Nephron progenitor cell (in vitro differentiated cells): ENCODE data around the gene ECM1.

Experiments used
- DNase-seq: peaks from one replicate; pipeline ENCODE4 v3.0.0; 2021
- H3K27ac Mint-ChIP-seq: 2 replicates; pipeline ENCODE4 v1.8.0; 2021; ENCODE audit warnings: mild to moderate bottlenecking, moderate library complexity, mixed read lengths
- H3K27me3 Mint-ChIP-seq: 2 replicates; pipeline ENCODE4 v1.8.0; 2021; ENCODE audit warnings: mild to moderate bottlenecking, low read depth, mixed read lengths; ENCODE audit not compliant: poor library complexity
- H3K36me3 Mint-ChIP-seq: 2 replicates; pipeline ENCODE4 v1.8.0; 2021; ENCODE audit warnings: low read depth, mixed read lengths
- H3K4me1 Mint-ChIP-seq: 2 replicates; pipeline ENCODE4 v1.8.0; 2021; ENCODE audit warnings: mixed read lengths
- H3K4me3 Mint-ChIP-seq: 2 replicates; pipeline ENCODE4 v1.8.0; 2021; ENCODE audit warnings: mild to moderate bottlenecking, moderate library complexity, mixed read lengths
- H3K9me3 Mint-ChIP-seq: 2 replicates; pipeline ENCODE4 v1.8.0; 2021; ENCODE audit warnings: mild to moderate bottlenecking, moderate library complexity, mixed read lengths
- TF ChIP-seq, protein P1 (sequence below): fragments of 200-600 bp; sonication (generic); IDR thresholded peaks from 2 replicates; pipeline ENCODE4 v1.5.0; 2021; ENCODE audit warnings: antibody characterized with exemption

The ECM1 gene

GRCh38 chr1:150551784-150552127, 43.8 kb downstream of the ECM1 start:
- Mint-ChIP-seq H3K4me1 (peaks cover 64% of the 10 kb centered on the region), H3K27me3 (peaks cover 20% of the 10 kb centered on the region), H3K27ac (no peak overlapping the region)

DNA sequence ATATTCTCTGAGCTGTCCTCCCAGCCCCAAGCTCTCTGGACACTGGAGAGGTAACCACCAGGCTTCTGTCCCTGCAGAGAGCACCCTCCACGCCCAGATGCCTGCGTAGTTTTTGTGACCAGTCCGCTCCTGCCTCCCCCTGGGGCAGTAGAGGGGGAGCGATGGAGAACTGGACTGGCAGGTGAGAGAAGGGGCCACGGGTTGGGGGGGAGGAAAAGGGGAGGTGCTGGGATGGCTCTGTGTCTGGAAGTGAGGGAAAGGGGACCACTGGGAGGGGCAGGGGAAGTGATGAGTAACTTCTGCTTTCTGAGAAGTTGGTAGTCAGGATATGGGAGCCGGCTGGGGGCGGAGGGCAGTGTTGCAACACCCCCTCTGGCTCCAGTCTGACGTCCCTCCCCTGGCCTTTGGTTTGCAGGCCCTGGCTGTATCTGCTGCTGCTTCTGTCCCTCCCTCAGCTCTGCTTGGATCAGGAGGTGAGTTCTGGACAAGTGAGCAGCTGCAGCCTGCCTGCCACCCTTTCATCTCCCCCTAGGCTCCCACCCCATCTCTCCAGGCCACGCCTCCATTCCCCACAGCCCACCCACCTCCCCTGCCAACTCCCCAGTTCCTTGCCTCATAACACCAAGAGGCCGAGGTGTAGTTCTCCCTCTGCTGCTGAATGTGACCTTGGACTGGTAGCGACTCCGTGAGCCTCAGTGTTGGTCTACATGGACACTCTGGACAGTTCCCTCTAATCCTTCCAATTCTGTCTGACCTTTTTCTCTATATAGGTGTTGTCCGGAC, 44.4 kb downstream of the ECM1 start:
- Mint-ChIP-seq H3K27ac (peak overlapping the region; percentile 51), H3K36me3 (no peaks in the 10 kb centered on the region), H3K27me3 (peaks cover 16% of the 10 kb centered on the region), H3K4me1 (peaks cover 63% of the 10 kb centered on the region), H3K4me3 (no peak overlapping the region), H3K9me3 (no peaks in the 10 kb centered on the region)
- TF ChIP-seq, protein P1, sequence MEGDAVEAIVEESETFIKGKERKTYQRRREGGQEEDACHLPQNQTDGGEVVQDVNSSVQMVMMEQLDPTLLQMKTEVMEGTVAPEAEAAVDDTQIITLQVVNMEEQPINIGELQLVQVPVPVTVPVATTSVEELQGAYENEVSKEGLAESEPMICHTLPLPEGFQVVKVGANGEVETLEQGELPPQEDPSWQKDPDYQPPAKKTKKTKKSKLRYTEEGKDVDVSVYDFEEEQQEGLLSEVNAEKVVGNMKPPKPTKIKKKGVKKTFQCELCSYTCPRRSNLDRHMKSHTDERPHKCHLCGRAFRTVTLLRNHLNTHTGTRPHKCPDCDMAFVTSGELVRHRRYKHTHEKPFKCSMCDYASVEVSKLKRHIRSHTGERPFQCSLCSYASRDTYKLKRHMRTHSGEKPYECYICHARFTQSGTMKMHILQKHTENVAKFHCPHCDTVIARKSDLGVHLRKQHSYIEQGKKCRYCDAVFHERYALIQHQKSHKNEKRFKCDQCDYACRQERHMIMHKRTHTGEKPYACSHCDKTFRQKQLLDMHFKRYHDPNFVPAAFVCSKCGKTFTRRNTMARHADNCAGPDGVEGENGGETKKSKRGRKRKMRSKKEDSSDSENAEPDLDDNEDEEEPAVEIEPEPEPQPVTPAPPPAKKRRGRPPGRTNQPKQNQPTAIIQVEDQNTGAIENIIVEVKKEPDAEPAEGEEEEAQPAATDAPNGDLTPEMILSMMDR, result no peak
- DNase-seq, result no peak

More at GRCh38 chr1:150551784-150552127, 43.8 kb downstream of the ECM1 start:
- no peaks in the 10 kb centered on the region for H3K36me3 Mint-ChIP-seq
- no peak overlapping the region for H3K4me3 Mint-ChIP-seq
- no peaks in the 10 kb centered on the region for H3K9me3 Mint-ChIP-seq
- TF ChIP-seq, protein P1, result no peak
- DNase-seq, result no peak

- peaks cover 16% of the 10 kb centered on the region for H3K27me3 Mint-ChIP-seq
- peaks cover 68% of the 10 kb centered on the region for H3K4me1 Mint-ChIP-seq
- no peak for DNase-seq
- no peak overlapping the region for H3K4me3 Mint-ChIP-seq
- H3K27ac Mint-ChIP-seq, result no peak overlapping the region
- no peaks in the 10 kb centered on the region for H3K9me3 Mint-ChIP-seq
- TF ChIP-seq, protein P1, result no peak
- H3K36me3 Mint-ChIP-seq, result no peaks in the 10 kb centered on the region
Measured at GRCh38 chr1:150552911-150553289, 45.0 kb downstream of the ECM1 start.

- Mint-ChIP-seq H3K27ac (no peak overlapping the region), H3K4me3 (no peak overlapping the region), H3K36me3 (no peaks in the 10 kb centered on the region), H3K9me3 (no peaks in the 10 kb centered on the region), H3K27me3 (peaks cover 14% of the 10 kb centered on the region), H3K4me1 (peaks cover 73% of the 10 kb centered on the region)
- TF ChIP-seq, protein P1, result no peak
- DNase-seq, result no peak
Measured at GRCh38 chr1:150553392-150554085, 45.6 kb downstream of the ECM1 start.

DNA sequence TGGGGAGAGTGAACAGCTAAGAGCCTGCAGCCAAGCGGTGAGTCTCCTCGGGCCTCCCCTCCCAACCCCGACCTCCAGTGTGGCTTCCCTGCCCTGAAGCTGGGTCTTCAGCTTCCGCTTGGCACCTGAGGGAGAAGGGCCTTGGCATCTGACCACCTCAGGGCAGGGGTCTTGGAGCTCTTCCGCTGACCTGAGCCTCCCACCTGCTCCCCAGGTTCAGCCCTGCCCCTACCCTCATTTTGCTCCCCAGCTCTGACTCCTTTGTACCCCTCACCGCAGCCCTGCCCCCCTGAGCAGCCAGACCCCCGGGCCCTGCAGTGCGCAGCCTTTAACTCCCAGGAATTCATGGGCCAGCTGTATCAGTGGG, 46.2 kb downstream of the ECM1 start:
- Mint-ChIP-seq H3K4me1 (peaks cover 73% of the 10 kb centered on the region), H3K9me3 (no peaks in the 10 kb centered on the region), H3K27me3 (peaks cover 12% of the 10 kb centered on the region), H3K27ac (peak overlapping the region; percentile 68), H3K36me3 (no peaks in the 10 kb centered on the region), H3K4me3 (no peak overlapping the region)
- no peak for DNase-seq
- TF ChIP-seq, protein P1, result no peak
